HG02623 (cell line): Measurements from ENCODE around the gene CIB2.
A peak's percentile ranks its signal among the peaks of the same experiment; 100 is the strongest.
"Not testable (repeated sequence)": the region's sequence is repeated elsewhere in the genome, so short reads cannot be mapped to it uniquely, and the experiment has no call there.

ENCODE experiments used
- ATAC-seq: cut with Tn5 transposase; IDR thresholded peaks from one replicate; pipeline ENCODE4 v1.9.1; 2021; ENCODE audit warnings: moderate library complexity; ENCODE audit not compliant: unreplicated experiment

CIB2 gene

DNA sequence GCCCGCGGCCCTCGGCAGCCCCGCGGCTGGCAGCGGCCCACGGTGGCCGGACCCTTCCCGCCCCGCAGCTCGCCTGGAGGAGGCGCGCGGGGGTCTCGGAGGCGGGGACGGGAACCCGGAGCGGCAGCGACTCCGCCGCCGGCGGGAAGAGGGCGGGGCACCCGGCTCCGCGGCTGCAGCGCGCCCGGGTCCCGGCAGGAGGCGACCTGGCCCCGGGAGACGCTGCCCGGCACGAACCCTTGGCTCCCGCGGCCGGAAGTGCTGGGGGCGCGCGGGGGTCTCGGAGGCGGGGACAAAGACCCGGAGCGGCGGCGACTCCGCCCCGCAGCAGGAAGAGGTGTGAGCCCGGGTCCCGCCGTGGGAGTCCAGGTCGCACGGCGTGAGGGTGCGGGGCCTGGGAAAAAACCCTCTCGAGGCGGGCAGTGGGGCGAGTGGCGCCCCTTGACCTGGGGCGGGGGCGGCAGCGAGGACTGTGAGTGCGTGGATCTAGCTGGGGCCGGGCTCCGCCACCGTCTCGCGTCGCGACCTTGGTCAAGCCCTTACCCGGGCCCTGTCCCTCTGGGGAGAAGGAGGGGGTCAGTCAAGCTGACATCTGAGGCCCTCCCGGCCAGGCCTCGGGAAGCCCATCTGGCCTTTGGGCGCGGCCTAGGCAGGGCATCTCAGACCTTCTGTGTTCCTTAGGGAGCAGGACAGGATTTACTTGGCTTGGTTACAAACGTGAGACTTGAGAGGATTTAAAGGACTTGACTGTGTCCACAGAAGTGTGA lies at the start of gene CIB2:
Gene CIB2 (minus strand): TSS at position 151 of the 767 bp plus-strand sequence. CDS start 230 bp downstream, outside the sequence.
- ATAC-seq: peak; percentile 81

DNA sequence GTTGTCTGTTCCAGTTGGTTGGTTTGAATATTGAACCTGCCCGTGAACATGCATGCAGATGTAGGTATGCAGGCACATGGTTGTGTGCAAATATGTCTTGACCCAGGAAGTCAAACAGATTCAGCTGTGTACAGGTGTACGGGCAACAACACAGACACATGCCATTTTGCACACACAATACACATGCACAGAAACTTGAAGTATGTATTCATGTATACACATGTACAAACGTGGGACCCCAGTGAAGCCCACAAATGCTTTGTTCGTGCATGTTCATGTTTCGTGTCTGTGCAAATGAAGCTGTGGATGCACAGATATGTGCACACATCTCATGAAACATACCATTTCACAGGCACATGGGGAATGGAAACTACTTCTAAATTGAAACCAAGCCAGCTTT lies 48.7 kb upstream of the CIB2 start:
- no peak for ATAC-seq

DNA sequence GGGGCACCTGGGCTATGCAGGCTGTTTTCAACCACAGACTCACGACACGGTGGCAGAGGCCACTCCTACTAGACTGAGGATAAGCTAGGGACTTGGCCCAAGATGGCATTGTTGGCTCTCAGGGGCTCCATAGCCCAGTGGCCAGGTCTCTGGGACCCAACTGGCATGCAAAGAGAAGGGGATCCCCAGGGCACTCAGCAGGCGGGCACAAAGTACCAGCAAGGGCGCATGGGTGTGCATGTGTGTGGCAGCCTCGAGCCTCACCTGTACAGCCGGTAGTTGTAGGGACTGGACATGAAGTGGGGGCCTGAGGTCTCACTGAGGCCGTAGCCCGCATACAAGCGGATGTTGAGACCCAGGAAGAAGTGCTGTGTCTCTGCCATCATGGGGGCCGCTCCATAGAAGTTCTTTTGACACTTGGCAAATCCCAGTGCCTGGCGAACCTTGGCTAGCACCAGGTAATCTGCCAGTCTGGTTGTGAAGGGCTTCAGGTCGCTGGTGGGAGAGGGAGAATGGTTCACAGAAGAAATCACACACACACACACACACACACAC lies 48.1 kb upstream of the CIB2 start:
- no peak for ATAC-seq

DNA sequence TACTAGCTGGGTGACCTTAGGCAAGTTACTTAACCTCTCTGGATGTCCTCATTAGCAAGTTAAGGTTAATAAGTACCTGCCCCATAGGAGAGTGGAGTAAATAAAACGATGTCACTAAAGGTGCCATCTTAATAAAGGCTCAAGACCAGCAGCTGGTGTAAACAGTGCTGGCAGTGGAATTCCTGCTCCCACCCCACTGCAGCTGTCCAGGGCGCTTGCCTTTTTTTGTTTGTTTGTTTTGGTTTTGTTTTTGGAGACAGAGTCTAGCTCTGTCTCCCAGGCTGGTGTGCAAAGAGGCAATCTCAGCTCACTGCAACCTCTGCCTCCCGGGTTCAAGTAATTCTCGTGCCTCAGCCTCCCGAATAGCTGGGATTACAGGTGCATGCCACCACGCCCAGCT lies 46.8 kb upstream of the CIB2 start:
- no peak for ATAC-seq

DNA sequence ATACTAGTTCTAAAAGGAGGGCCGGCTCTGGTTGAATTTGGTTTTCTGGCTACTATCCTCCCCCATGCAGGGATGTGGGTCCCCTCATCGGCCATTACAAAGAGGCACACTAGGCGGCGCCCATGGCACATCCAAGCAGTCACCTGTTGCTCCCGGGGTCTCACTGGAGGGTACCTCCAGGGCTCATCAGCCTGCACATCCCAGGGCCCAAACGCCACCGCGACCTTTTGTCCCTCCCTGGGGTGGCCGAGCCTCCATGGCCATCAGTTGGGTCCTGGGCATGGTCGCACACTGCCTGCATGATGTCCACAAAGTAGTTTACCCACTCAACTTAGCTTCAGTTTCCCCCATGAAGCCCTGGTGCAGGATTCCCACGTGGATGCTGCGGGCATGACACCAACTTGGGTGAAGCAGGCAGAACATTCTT lies 46.2 kb upstream of the CIB2 start:
- no peak for ATAC-seq

DNA sequence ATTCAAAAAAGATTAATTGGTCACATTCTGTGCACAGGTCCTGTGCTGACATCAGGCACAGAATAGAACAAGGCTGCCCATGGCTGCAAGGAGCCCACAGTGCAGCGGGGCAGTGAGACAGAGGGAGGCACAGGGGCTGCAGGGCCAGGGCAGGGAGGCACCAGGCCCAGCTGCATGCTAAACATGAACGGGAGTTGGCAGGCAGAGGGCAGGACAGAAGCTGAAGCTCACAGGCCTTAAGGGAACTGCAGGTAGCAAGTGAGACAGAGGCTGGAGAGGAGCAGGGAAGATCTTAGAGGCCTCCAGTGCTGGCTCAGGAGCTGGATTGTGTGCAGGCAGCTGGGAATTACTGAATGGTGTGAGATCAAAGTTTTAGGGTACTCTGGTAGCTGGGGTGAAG lies 44.1 kb upstream of the CIB2 start:
- ATAC-seq: no peak

DNA sequence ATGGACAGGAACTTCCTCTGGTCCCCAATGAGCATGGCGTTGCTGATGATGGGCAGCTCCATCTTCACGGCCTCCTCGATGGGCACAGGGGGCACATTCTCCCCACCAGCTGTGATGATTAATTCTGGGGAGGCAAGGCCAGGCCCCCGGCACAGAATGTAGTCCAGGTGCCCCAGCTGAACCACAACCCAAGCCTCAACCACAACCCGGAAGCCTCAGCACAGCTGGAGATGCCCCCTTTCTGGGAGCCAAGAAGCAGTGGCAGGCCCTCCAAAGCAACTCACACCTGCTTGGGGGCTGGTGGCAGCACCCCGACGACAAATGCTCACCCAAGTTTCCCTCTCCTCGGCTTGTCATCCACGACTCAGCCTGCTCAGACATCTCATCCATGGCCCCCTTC lies 43.2 kb upstream of the CIB2 start:
- no peak for ATAC-seq

DNA sequence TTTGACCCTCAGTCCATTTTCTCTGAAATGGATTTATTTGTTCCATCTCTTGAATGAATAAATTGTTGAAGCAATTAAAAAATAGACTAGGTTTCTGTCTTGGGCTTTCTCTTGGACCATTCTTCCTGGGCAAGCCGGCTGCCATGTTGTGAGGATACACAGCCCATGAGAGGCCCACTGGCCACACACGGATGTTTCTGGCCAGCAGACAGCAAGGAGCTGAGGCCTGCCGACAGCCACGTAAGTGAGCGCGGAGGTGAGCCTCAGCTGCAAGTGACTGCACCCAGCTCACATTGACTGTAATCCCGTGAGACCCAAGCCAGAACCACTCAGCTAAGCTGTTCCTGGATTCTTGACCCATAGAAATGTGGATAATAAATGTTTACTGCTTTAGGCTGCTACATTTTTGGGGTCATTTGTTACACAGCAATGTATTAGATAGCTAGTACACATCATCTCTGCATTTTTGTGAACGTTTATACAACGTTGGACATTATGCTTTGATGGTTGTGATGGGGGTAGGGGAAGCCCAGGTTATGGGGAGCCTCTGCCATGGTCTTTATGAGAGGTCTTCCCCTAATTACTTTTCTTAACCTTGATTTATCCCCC lies 40.7 kb upstream of the CIB2 start:
- ATAC-seq: no peak

DNA sequence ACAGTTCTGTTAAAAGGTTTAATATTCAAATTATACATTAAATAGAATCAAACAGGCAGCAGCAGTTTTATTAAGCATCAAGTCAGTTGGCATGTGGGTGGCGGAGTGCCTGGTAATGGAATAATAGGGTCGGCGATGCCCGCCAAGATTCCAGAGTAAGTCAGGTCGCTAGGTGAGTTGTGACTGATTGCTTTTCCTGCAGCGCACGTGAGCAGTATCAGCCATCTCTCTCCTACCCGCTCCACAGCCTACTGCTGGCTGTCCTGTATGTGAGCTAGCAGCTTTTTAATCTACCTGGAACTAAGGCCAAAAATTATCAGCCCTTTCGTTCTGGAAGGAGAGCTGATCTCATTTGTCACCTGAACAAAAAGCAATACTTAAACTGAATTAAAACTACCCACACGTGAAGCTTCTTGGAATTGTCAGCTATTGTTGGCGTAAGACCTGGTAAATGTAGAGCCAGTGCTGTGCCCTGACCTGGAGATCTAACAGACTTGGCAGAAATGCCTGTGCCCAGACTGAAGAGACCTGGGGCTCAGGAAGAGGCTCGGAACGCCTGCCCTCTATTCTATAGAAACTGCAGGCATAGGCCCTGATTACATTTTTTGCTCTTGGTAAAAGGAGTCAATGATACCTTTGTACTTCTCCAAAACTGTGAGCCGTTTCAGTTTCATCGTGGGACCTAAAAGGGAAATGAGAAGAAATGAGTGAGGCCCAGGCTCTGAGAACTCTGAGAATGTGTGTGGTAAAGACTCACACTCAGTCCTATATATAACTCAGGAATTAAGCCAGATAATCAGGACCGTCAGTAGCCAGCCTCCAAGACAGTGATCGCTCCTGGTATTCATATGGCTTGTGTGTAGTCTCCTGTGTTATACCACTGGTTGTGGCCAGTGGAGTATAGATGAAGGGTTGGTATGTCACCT lies 39.9 kb upstream of the CIB2 start:
- ATAC-seq: peak; percentile 50

DNA sequence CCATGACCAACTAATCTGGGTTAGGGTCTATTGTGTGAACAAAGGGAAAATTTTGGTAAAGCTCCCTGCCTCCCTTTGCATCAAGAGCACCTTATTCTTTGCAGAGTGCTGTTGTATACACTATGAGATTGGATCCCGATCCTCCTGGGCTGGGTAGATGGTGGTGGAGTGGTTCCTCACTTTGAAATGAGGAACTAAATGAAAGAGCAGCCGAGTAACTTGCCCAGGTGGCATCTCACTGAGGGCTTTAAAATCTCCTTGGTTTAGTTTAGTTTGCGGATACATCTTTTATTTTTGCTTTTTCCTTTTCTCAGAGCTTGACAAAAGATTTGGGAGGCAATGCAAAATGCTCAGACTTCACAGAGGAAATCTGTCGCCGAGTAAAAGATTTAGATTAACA lies 37.4 kb upstream of the CIB2 start:
- no peak for ATAC-seq

DNA sequence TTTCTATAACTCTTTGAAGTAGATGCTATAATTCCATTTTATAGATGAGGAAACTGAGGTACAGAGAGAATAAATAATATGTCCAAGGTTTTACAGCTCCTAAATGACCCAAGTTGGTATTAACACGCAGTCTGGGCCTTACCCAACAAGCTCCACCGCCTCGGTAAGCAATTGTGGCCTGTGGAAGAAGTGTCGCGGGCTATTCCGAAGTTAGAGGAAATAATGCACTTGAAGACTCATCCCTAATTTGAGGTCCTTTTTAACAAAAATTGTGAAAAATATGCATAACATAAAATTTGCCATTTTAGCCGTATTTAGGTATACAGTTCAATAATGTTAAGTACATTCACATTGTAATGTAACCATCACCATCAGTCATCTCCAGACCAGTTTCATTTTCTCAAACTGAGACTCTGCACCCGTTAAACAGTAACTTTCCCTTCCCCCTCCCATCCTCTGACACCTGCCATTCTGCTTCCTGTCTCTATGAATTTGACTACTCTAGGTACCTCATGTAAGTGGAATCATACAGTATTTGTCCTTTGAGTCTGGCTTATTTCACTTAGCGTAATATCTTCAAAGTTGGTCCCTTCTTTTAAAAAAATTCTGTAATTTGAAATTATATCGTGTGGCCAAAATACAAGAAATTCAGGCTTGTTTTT lies 36.1 kb upstream of the CIB2 start:
- peak; percentile 65 for ATAC-seq

DNA sequence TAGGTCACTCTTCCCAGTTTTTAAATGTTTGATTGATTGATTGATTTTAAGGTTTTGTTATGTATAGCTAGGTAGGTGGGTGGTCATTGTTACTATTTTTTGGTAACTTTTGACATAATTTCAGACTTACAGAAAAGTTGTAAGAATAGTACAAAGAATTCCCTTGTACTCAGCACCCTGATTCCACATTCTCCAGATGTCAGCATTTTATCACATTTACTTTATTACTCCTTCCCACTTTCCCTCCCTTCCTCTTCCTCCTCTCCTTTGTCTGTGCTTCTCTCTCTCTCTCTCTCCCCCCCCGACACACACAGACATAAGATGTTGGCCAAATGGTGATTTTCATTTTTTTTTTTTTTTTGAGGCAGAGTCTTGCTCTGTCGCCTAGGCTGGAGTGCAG lies 32.8 kb upstream of the CIB2 start:
- no peak for ATAC-seq

DNA sequence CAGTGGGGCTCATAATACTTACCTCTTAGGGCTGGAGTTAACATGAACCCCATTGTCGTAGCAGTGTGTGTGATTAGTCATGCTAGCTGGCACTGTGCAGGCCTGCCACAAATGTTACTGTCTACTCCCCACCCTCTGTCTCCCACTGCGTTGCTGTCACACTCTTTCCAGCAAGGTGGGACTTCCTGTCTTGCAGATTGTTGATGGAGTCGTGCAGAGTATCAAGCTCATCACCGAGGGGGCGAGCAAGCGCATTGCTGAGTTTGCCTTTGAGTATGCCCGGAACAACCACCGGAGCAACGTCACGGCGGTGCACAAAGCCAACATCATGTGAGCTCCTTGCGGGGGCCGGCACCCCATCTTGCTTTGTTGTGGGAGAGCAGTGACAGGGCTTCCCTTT lies 30.8 kb upstream of the CIB2 start:
- ATAC-seq: no peak

DNA sequence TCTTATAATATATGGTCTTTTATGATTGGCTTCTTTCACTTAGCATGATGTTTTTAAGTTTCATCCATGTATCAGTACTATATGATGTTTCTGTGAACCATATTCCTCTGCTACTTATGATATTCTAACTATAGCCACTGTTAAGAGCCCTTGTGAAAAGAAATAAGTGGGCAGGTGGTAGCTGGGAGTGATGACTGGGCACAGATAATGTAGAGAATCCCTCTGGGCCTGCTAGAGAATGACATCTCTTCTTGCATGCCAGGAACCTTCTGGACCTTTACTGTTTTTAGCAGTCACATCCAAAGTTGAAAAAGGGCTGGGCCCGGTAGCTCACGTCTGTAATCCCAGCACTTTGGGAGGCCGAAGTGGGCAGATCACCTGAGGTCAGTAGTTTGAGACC lies 28.1 kb upstream of the CIB2 start:
- no peak for ATAC-seq

DNA sequence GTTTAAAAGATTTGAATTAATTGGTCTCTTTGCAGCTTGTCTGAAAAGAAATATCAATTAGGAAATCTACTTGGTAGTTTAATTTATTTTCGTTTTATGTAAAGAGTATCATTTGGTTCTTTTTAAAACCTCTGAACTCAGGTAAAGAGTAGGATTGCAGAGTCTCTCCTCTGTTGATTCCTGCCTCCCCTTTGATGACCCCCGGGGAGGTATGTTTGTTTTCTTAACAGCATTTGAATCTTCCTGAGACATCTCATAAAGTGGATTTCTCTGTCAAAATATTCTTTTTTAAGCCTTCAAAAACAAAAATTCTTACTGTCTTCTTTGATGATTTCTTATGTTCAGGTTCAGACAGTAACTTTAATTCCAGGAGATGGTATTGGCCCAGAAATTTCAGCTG lies 26.0 kb upstream of the CIB2 start:
- ATAC-seq: no peak

DNA sequence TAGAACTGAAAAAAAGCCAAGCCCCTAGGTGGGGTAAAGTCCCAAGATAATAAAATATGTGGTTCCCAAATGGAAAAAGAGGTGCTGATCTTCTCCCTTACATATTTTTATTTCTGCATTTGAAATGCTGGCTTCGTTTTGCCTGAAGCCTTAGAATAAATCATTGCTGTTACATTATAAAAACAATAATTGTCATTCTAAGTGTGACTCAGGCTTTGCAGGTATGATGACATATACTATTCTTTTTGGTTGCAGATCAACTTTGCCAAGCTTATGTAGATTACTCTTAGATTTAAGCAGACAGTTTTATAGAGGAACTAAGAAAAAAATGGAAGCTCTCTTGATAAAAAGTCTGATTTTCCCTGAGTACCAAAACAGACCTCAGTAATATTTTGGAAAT lies 25.4 kb upstream of the CIB2 start:
- no peak for ATAC-seq

DNA sequence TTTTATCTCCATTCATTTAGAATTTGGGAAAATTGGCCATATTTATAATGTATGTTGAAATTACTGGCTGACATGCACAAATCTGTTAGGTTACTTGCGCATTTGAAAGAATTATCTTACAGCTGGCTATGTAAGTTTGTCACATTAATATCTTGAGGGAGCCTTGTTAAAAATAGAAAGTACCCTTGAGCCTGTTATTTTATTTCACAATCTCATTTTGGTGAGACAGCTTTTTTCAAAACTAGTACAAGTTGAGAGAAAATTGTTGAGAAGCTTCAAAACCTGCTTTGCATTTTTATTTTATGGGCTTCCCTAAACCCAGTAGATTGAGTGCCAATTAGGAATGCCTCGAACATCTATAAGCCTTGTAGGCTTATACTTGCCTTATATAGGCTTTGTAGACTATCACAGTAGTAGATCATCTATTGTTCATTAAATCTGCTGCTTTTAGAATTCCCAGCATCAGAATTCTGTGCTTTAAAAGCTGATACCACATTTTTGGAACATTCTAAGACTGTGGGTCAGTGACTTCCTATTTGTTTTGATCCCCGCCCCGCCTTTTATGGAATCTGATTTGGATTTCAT lies 24.2 kb upstream of the CIB2 start:
- no peak for ATAC-seq

DNA sequence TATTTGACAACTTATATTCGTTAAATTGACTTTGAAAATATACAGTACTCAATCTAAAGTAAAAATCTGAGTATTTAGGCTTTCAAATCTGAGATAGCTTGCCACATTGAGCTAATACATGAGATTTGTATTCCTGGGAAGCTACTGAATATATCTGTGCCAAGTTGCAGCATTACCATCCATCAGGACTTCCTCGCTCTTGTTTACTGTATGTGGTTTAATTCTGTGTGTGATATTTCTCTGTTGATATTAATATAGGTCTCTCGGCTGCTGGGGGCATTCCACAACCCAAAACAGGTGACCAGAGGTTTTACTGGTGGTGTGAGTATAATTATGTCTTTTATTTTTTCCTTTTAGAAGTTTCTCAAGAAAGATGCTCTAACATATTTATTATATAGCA lies 23.7 kb upstream of the CIB2 start:
- no peak for ATAC-seq

DNA sequence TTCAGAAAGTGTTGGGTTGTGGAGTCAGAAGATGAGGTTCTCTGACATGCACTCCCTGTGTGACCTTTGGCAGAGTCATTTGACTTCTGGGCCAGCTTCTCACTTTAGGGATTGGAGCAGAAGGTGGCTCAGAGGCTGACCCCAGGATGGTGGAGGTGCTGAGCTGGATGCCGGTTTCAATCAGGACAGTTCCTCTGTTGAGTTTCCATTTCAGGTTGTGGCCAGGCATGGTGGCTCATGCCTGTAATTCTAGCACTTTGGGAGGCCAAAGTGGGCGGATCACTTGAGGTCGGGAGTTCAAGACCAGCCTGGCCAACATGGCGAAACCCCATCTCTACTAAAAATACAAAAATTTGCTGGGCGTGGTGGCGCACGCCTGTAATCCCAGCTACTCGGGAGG lies 19.8 kb upstream of the CIB2 start:
- ATAC-seq: not testable (repeated sequence)
